ENCODE data around the gene ITGB5.

The ITGB5 gene

GRCh38 chr3:124816206-124816605 lies 71.0 kb downstream of the ITGB5 start:
- POLR2A ChIA-PET, result no interaction called here
- TF ChIP-seq, protein P1, sequence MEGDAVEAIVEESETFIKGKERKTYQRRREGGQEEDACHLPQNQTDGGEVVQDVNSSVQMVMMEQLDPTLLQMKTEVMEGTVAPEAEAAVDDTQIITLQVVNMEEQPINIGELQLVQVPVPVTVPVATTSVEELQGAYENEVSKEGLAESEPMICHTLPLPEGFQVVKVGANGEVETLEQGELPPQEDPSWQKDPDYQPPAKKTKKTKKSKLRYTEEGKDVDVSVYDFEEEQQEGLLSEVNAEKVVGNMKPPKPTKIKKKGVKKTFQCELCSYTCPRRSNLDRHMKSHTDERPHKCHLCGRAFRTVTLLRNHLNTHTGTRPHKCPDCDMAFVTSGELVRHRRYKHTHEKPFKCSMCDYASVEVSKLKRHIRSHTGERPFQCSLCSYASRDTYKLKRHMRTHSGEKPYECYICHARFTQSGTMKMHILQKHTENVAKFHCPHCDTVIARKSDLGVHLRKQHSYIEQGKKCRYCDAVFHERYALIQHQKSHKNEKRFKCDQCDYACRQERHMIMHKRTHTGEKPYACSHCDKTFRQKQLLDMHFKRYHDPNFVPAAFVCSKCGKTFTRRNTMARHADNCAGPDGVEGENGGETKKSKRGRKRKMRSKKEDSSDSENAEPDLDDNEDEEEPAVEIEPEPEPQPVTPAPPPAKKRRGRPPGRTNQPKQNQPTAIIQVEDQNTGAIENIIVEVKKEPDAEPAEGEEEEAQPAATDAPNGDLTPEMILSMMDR (IDR thresholded peaks at IDR 0.05; ENCODE audit: control extremely low read depth, extremely low read depth, low read depth, missing control alignments), result no peak
- no peak for DNase-seq (ENCODE audit: extremely low spot score)
- CTCF ChIA-PET, result no interaction called here

DNA sequence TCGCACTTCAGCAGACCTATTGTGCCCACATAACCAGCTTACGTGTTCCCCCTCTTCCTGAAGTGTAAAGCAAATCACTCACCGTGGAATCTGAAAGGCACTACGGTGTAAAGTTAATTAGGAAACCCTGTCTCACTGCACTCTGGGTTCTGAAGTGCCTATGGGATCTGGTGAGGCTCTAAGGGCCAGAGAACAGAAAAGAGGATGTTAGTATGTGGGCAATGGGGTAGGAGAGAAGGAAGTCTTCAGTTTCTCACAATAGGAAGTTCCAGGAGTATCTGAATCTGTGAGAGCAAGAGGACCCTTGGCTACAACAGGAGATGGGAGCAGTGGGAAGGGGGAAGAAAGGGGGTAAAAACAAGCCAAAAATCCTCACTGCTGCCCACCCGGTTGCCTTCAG lies 71.4 kb downstream of the ITGB5 start:
- DNase-seq (ENCODE audit: extremely low spot score), result no peak
- TF ChIP-seq, protein P1 (IDR thresholded peaks at IDR 0.05; ENCODE audit: control extremely low read depth, extremely low read depth, low read depth, missing control alignments), result no peak
- POLR2A ChIA-PET, result no interaction called here
- CTCF ChIA-PET, result interaction anchor here (1.7 kb wide), 1 partner anchor 55 kb away, joined by 4 read pairs; no protein-coding TSS in a partner anchor

DNA sequence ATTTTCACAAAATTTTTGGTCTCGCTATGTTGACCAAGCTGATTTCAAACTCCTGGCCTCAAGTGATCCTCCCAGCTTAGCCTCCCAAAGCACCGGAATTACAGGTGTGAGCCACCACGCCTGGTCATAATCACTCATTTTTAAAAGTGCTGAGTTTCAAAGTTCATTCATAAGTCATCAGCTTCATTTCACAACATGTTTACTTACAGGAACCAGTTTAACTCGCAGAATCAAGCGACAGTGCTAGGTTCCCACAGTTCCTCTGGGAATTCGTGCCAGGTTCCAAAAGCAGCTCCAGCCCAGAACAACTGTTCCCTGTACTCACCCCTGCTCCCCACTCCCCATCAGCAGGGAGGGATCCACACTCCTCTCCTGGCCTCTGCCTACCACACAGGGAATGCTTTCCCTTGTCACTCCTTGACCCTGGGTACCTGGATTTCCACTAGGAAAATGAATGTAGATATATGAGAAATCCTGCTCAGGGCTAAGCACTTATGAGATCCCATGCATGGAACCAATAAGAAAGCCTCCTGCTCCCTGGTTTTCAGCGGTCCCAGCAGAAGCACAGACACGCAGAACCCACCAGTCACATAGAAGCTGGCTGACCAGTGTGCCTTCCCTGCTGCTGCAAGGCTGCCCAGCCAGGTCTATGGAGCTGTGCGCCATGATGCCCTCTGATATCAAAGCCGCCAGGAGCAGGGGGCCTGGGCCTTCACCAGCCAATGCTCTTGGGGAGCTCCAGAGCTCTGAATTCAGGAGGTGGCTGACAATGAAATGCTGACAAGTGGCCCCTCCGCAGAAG lies 72.3 kb downstream of the ITGB5 start:
- TF ChIP-seq, protein P1 (IDR thresholded peaks at IDR 0.05; ENCODE audit: control extremely low read depth, extremely low read depth, low read depth, missing control alignments), result no peak
- ChIA-PET POLR2A (no interaction called here), CTCF (interaction anchor here (1.7 kb wide), 1 partner anchor 54 kb away, joined by 4 read pairs; no protein-coding TSS in a partner anchor)
- DNase-seq (ENCODE audit: extremely low spot score), result no peak

DNA sequence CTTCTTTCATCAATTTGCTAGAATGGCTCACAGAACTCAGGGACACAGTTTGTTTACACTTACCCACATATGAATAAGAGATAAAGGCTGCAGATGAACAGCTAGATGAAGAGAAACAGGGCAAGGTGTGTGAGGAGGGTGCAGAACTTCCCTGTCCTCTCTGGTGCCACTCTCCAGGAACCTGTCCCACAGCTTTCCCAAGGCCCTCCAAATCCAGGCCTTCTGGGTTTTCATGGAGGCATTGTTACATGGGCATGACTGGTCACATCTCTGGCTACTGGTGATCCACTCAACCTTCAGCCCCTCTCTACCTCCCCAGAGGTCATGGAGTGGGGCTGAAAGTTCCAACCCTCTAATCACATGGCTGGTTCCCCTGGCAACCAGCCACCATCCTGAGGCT lies 73.6 kb downstream of the ITGB5 start:
- TF ChIP-seq, protein P1 (IDR thresholded peaks at IDR 0.05; ENCODE audit: control extremely low read depth, extremely low read depth, low read depth, missing control alignments), result no peak
- DNase-seq (ENCODE audit: extremely low spot score), result no peak
- CTCF ChIA-PET, result no interaction called here

GRCh38 chr3:124812291-124813265 lies 74.6 kb downstream of the ITGB5 start:
- POLR2A ChIA-PET, result no interaction called here
- TF ChIP-seq, protein P1 (IDR thresholded peaks at IDR 0.05; ENCODE audit: control extremely low read depth, extremely low read depth, low read depth, missing control alignments), result no peak
- CTCF ChIA-PET, result interaction anchor here (1.0 kb wide), 1 partner anchor 14 kb away, joined by 3 read pairs; no protein-coding TSS in a partner anchor
- no peak for DNase-seq (ENCODE audit: extremely low spot score)

More for the DNA sequence above, 73.6 kb downstream of the ITGB5 start:
- POLR2A ChIA-PET, result no interaction called here

- POLR2A ChIA-PET, result no interaction called here
- TF ChIP-seq, protein P1 (IDR thresholded peaks at IDR 0.05; ENCODE audit: control extremely low read depth, extremely low read depth, low read depth, missing control alignments), result no peak
- CTCF ChIA-PET, result interaction anchor here (1.2 to 1.5 kb wide), 2 partner anchors 19 to 50 kb away, joined by 4 to 5 read pairs; no protein-coding TSS in a partner anchor
Measured at GRCh38 chr3:124811436-124811835, 75.7 kb downstream of the ITGB5 start.

More at GRCh38 chr3:124811436-124811835, 75.7 kb downstream of the ITGB5 start:
- no peak for DNase-seq (ENCODE audit: extremely low spot score)

Data from GM10248 (cell line).